ENCODE measurements around the gene MARK3. TPM values are rescaled to one million over a fixed set of nuclear protein-coding genes. Genes with fewer than 3 reads are reported as not detected.
A peak's percentile ranks its signal among the peaks of the same experiment; 100 is the strongest.

MARK3 gene
- total RNA-seq, 1 donor from 2014 or later = 84.2 TPM

- no peaks in the 10 kb centered on the region for H3K9me3 Mint-ChIP-seq (ENCODE audit: unreplicated experiment)
- H3K27me3 Mint-ChIP-seq (ENCODE audit: unreplicated experiment) = no peaks in the 10 kb centered on the region
- TF ChIP-seq CTCF (IDR thresholded peaks at IDR 0.05) = no peak
- no peak overlapping the region for H3K4me3 Mint-ChIP-seq (ENCODE audit: unreplicated experiment)
- H3K4me1 Mint-ChIP-seq (ENCODE audit: unreplicated experiment) = peaks cover 11% of the 10 kb centered on the region
- DNase-seq (ENCODE audit: extremely low spot score, unreplicated experiment) = no peak
- peaks cover 33% of the 10 kb centered on the region for H3K36me3 Mint-ChIP-seq (ENCODE audit: unreplicated experiment)
- no peak overlapping the region for H3K27ac Mint-ChIP-seq (ENCODE audit: unreplicated experiment)
These were observed 75.2 kb downstream of the MARK3 start for GRCh38 chr14:103460415-103460814.

GRCh38 chr14:103463149-103463548 lies 77.9 kb downstream of the MARK3 start:
- Mint-ChIP-seq H3K4me3 (ENCODE audit: unreplicated experiment) (no peak overlapping the region), H3K4me1 (ENCODE audit: unreplicated experiment) (no peaks in the 10 kb centered on the region), H3K27ac (ENCODE audit: unreplicated experiment) (no peak overlapping the region), H3K27me3 (ENCODE audit: unreplicated experiment) (no peaks in the 10 kb centered on the region), H3K36me3 (ENCODE audit: unreplicated experiment) (peaks cover 36% of the 10 kb centered on the region), H3K9me3 (ENCODE audit: unreplicated experiment) (no peaks in the 10 kb centered on the region)
- DNase-seq (ENCODE audit: extremely low spot score, unreplicated experiment) = no peak
- no peak for TF ChIP-seq CTCF (IDR thresholded peaks at IDR 0.05)

- no peak for DNase-seq (ENCODE audit: extremely low spot score, unreplicated experiment)
- Mint-ChIP-seq H3K9me3 (ENCODE audit: unreplicated experiment) (no peaks in the 10 kb centered on the region), H3K4me3 (ENCODE audit: unreplicated experiment) (no peak overlapping the region), H3K27ac (ENCODE audit: unreplicated experiment) (no peak overlapping the region), H3K27me3 (ENCODE audit: unreplicated experiment) (no peaks in the 10 kb centered on the region), H3K4me1 (ENCODE audit: unreplicated experiment) (no peaks in the 10 kb centered on the region), H3K36me3 (ENCODE audit: unreplicated experiment) (peaks cover 40% of the 10 kb centered on the region)
- no peak for TF ChIP-seq CTCF (IDR thresholded peaks at IDR 0.05)
These were observed 78.6 kb downstream of the MARK3 start for GRCh38 chr14:103463851-103464250.

GRCh38 chr14:103472939-103473338 lies 87.7 kb downstream of the MARK3 start:
- H3K36me3 Mint-ChIP-seq (ENCODE audit: unreplicated experiment) = peaks cover 46% of the 10 kb centered on the region
- peaks cover 9% of the 10 kb centered on the region for H3K4me1 Mint-ChIP-seq (ENCODE audit: unreplicated experiment)
- no peak for DNase-seq (ENCODE audit: extremely low spot score, unreplicated experiment)
- no peaks in the 10 kb centered on the region for H3K27me3 Mint-ChIP-seq (ENCODE audit: unreplicated experiment)
- TF ChIP-seq CTCF (IDR thresholded peaks at IDR 0.05) = no peak
- no peaks in the 10 kb centered on the region for H3K9me3 Mint-ChIP-seq (ENCODE audit: unreplicated experiment)
- H3K27ac Mint-ChIP-seq (ENCODE audit: unreplicated experiment) = peak overlapping the region; percentile 8
- H3K4me3 Mint-ChIP-seq (ENCODE audit: unreplicated experiment) = no peak overlapping the region

- Mint-ChIP-seq H3K4me1 (ENCODE audit: unreplicated experiment) (peaks cover 9% of the 10 kb centered on the region), H3K9me3 (ENCODE audit: unreplicated experiment) (no peaks in the 10 kb centered on the region), H3K27me3 (ENCODE audit: unreplicated experiment) (no peaks in the 10 kb centered on the region), H3K27ac (ENCODE audit: unreplicated experiment) (no peak overlapping the region), H3K4me3 (ENCODE audit: unreplicated experiment) (no peak overlapping the region), H3K36me3 (ENCODE audit: unreplicated experiment) (peaks cover 45% of the 10 kb centered on the region)
- DNase-seq (ENCODE audit: extremely low spot score, unreplicated experiment) = peak; percentile 15
- no peak for TF ChIP-seq CTCF (IDR thresholded peaks at IDR 0.05)
These were observed 89.7 kb downstream of the MARK3 start for GRCh38 chr14:103474893-103475292.

Measured in osteocyte (in vitro differentiated cells).